Fibroblast of the aortic adventitia (primary cell): Measurements from ENCODE around the gene NR2C2. TPM values are rescaled to one million over a fixed set of nuclear protein-coding genes. Genes with fewer than 3 reads are reported as not detected.

Experiments used
- DNase-seq: peaks from one replicate; pipeline ENCODE4 v3.0.0-alpha.2; 2010; ENCODE audit warnings: low read depth
- H3K4me3 ChIP-seq: 2 replicates; pipeline ENCODE4 v1.5.1; 2011; ENCODE audit warnings: low read depth, mild to moderate bottlenecking, control low read depth, low read length, moderate library complexity
- CTCF ChIP-seq: IDR thresholded peaks from 2 replicates; pipeline ENCODE4 v1.5.1; 2011; ENCODE audit warnings: mild to moderate bottlenecking, low read length, control low read depth, inconsistent platforms; ENCODE audit not compliant: insufficient read depth
- total RNA-seq: library from RNA; depleted of rRNA; stranded (reverse); fragments of >200 nt; gene quantifications from 2 replicates; pipeline ENCODE4 v1.2.3, GENCODE V29; 2012; ENCODE audit warnings: low replicate concordance

Gene NR2C2
- total RNA-seq, 1 donor, result 33.8 TPM

GRCh38 chr3:15079091-15079490 is 131.7 kb downstream of the NR2C2 start:
- no peak overlapping the region for H3K4me3 ChIP-seq
- no peak for DNase-seq
- TF ChIP-seq CTCF, result no peak

DNA sequence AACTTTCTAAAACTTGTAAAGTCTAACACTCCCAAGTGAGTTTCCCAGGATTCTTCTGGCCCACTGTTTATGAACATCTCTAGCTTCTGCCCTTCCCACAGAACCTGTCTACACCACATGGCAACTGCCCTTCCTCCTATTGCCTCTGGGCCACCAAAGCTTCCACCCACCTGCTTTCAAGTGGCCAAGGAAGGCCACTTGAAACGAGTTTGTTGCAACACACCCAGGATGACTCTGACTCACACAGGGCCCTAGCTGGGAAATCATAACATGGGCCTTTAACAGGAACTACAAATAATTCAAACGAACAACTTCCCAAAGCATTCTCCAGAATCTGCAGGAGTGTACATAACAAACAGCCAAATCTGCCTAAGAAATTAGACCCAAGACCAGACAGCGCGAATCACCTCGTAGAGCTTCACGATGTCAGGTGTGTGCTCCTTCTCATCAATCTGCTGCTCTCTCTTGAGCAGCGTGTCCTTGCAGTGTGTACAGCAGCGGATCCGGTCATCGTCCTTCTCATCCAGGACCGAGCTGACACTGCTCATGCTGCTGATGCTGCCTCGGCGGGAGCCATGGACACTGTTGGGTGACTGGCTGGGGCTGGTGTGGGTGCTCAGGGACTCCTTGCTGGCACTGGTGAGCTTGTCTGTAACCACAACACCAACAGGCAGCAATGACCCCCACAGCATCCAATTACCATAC is 134.7 kb downstream of the NR2C2 start:
- TF ChIP-seq CTCF, result no peak
- DNase-seq, result no peak
- H3K4me3 ChIP-seq, result no peak overlapping the region

DNA sequence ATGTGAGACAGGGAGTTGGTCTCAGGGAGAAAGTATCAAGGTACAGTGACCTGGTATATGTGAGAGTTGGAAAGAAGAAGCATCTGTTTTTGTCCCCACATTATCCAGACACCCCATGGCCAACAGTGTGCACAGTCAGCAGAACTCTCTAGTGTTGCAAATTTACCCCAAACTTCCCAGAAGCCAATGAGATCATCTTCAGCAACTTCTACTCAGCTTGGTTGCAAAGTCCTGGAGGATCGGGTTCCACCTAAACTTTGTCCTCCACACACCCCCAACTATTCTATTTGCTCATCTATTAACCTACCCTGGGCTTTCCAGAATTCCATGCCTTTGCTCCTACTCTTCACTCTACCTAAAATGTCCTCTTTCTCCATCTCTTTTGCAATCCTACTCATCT is 135.9 kb downstream of the NR2C2 start:
- no peak for DNase-seq
- TF ChIP-seq CTCF, result no peak
- H3K4me3 ChIP-seq, result no peak overlapping the region

- no peak overlapping the region for H3K4me3 ChIP-seq
- no peak for TF ChIP-seq CTCF
- no peak for DNase-seq
Measured at GRCh38 chr3:15086263-15086662, 138.9 kb downstream of the NR2C2 start.

DNA sequence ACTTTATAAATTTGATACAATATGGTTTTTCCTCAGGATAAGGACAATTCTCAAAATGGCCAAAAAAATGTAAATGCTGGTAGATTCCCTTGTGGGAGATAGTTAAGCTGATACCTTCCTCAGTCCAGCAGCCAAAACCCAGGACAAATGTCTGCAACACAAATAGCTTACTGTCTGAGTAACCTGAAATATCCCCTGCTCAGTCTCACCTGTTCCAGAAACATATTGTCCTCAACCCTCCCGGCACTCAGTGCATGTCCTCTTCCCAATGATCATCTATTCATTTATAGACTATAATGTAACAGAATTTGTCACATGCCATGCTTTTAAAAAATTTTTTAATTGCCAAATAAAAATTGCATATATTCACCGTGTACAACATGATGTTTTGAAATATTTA is 139.3 kb downstream of the NR2C2 start:
- no peak for TF ChIP-seq CTCF
- no peak for DNase-seq
- no peak overlapping the region for H3K4me3 ChIP-seq

GRCh38 chr3:15089201-15089600 is 141.8 kb downstream of the NR2C2 start:
- no peak for DNase-seq
- no peak overlapping the region for H3K4me3 ChIP-seq
- TF ChIP-seq CTCF, result no peak

DNA sequence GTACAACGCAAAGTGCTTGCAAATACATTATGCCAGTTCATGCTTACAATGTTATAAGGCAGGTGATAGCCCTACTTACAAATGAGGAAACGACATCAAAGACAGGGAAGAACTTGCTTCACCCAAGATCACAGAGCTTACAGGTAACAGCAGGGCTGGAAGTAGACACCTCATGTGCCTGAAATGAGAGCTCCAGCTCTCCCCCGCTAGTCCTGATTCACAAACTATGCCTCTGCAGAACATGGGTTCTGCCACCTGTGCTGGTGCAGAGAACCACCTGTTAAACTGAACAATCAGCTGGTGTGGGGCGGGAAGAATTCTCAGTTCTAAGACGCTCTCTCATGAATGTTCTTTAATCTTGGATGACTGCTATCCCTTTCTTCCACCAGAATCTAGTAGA is 144.2 kb downstream of the NR2C2 start:
- no peak overlapping the region for H3K4me3 ChIP-seq
- no peak for TF ChIP-seq CTCF
- no peak for DNase-seq
